Gastroesophageal sphincter (tissue), 4 donors: ENCODE results near the gene MNAT1. TPM values are rescaled to one million over a fixed set of nuclear protein-coding genes. Genes with fewer than 3 reads are reported as not detected.

ENCODE experiments used
- ATAC-seq: fragments of 150-250 bp; one replicate; pipeline ENCODE4 v1.9.1; 2016; ENCODE audit warnings: mild to moderate bottlenecking, moderate library complexity
- H3K27ac ChIP-seq, 4 donors: fragments of 200-600 bp; sonication (generic) in 3 of 4; 1 replicate in 3 of 4; 2 replicates in 1 of 4; pipeline ENCODE4 v1.5.1; 2016 to 2019
- H3K27me3 ChIP-seq: fragments of 200-600 bp; sonication (generic); one replicate; pipeline ENCODE4 v1.5.1; 2019
- H3K36me3 ChIP-seq, 2 donors: fragments of 200-600 bp; sonication (generic); one replicate each; pipeline ENCODE4 v1.5.1; 2019; ENCODE audit warnings: control low read depth in 1 of 2
- H3K4me1 ChIP-seq, 3 donors: fragments of 200-600 bp; sonication (generic); 1 replicate in 2 of 3; 2 replicates in 1 of 3; pipeline ENCODE4 v1.5.1; 2016 to 2019; ENCODE audit warnings: control low read depth in 2 of 3
- H3K4me3 ChIP-seq, 2 donors: fragments of 200-600 bp; sonication (generic); one replicate each; pipeline ENCODE4 v1.5.1; 2019; ENCODE audit warnings: mild to moderate bottlenecking in 1 of 2, moderate library complexity in 1 of 2
- H3K9me3 ChIP-seq, 3 donors: fragments of 200-600 bp; sonication (generic); one replicate each; pipeline ENCODE4 v1.5.1; 2017 to 2019; ENCODE audit warnings: control low read depth in 2 of 3
- CTCF ChIP-seq, 4 experiments: fragments of 200-600 bp in 2 of 4; fragments of 450-650 bp in 2 of 4; sonication (generic) in 1 of 4; IDR thresholded peaks; one replicate each; pipeline ENCODE4 v1.5.1; 2017 to 2019; ENCODE audit warnings: antibody characterized with exemption in 4 of 4, mild to moderate bottlenecking in 2 of 4, moderate library complexity in 2 of 4
- EP300 ChIP-seq: sonication (generic); formaldehyde crosslinking; IDR thresholded peaks from one replicate; pipeline ENCODE4 v1.6.1; 2017; ENCODE audit warnings: antibody characterized with exemption, mild to moderate bottlenecking
- POLR2A ChIP-seq, 2 donors: fragments of 450-650 bp; IDR thresholded peaks; one replicate each; pipeline ENCODE4 v1.6.1; 2017; ENCODE audit warnings: antibody characterized with exemption in 2 of 2, mild to moderate bottlenecking in 2 of 2, moderate library complexity in 1 of 2
- POLR2AphosphoS5 ChIP-seq: sonication (generic); formaldehyde crosslinking; IDR thresholded peaks from one replicate; pipeline ENCODE4 v1.6.1; 2017; ENCODE audit warnings: antibody characterized with exemption
- WGBS, 2 donors: methylation state at CpG; one replicate each; pipeline ENCODE4 v1.1.5; 2018; ENCODE audit warnings: low coverage in 1 of 2; 5-methylcytosine and 5-hydroxymethylcytosine counted together
- total RNA-seq, 4 donors: library from RNA; depleted of rRNA; stranded (reverse); fragments of >200 nt; gene quantifications; one replicate each; pipeline ENCODE4 v1.1.0, GENCODE V29; 2016

MNAT1 gene
- total RNA-seq, 4 donors from 2014 or later, result 30.4 to 46.0 (median 42.8) TPM

GRCh38 chr14:60720962-60721325 is 13.6 kb upstream of the MNAT1 start:
- no peak for ATAC-seq
- peak overlapping the region; percentile 53 to 75 for H3K4me3 ChIP-seq
- TF ChIP-seq EP300 (no peak), CTCF (IDR thresholded peaks at IDR 0.05) (no peak), POLR2AphosphoS5 (no peak), POLR2A (IDR thresholded peaks at IDR 0.05) (no peak)
- H3K36me3 ChIP-seq, result no peaks in the 10 kb centered on the region
- H3K27me3 ChIP-seq, result peaks cover 26% of the 10 kb centered on the region
- H3K9me3 ChIP-seq, result no peaks in the 10 kb centered on the region
- H3K27ac ChIP-seq, result peak overlapping the region in 1 of 4 donors; percentile 80
- WGBS, 2 donors, result 66 to 100% methylated on average over 1 to 4 of the region's 4 CpGs
- H3K4me1 ChIP-seq, result peaks cover 0 to 37% (median 5%) of the 10 kb centered on the region in 3 donors

- H3K27me3 ChIP-seq, result peaks cover 26% of the 10 kb centered on the region
- H3K27ac ChIP-seq, result peak overlapping the region in 2 of 4 donors; percentile 79 to 80
- H3K9me3 ChIP-seq, result no peaks in the 10 kb centered on the region
- peaks cover 0 to 37% (median 5%) of the 10 kb centered on the region in 3 donors for H3K4me1 ChIP-seq
- no peak for TF ChIP-seq POLR2A (IDR thresholded peaks at IDR 0.05)
- TF ChIP-seq CTCF (IDR thresholded peaks at IDR 0.05), result peak in 3 of 4 experiments; percentile 17 to 59 (median 32)
- H3K4me3 ChIP-seq, result peak overlapping the region; percentile 53 to 75
- no peaks in the 10 kb centered on the region for H3K36me3 ChIP-seq
- WGBS, 2 donors, result 10% methylated on average over 11 of the region's 70 CpGs; no CpG with 5 or more reads in 1 of the 2 donors
- peak; percentile 17 for ATAC-seq
These were observed 13.0 kb upstream of the MNAT1 start for GRCh38 chr14:60721326-60722106.

GRCh38 chr14:60722107-60722356 is 12.5 kb upstream of the MNAT1 start:
- peak overlapping the region; percentile 53 to 75 for H3K4me3 ChIP-seq
- peaks cover 26% of the 10 kb centered on the region for H3K27me3 ChIP-seq
- no peak for ATAC-seq
- TF ChIP-seq POLR2A (IDR thresholded peaks at IDR 0.05) (no peak), EP300 (no peak), POLR2AphosphoS5 (no peak), CTCF (IDR thresholded peaks at IDR 0.05) (no peak)
- 0% methylated on average over 1 of the region's 11 CpGs; no CpG with 5 or more reads in 1 of the 2 donors for WGBS, 2 donors
- H3K36me3 ChIP-seq, result no peaks in the 10 kb centered on the region
- peaks cover 0 to 37% (median 5%) of the 10 kb centered on the region in 3 donors for H3K4me1 ChIP-seq
- no peaks in the 10 kb centered on the region for H3K9me3 ChIP-seq
- H3K27ac ChIP-seq, result peak overlapping the region in 2 of 4 donors; percentile 79 to 80

GRCh38 chr14:60722357-60723115 is 12.0 kb upstream of the MNAT1 start:
- Histone ChIP-seq H3K36me3 (no peaks in the 10 kb centered on the region), H3K27ac (peak overlapping the region in 2 of 4 donors; percentile 79 to 80), H3K27me3 (peaks cover 26% of the 10 kb centered on the region), H3K9me3 (no peaks in the 10 kb centered on the region), H3K4me1 (peaks cover 0 to 37% (median 5%) of the 10 kb centered on the region in 3 donors), H3K4me3 (peak overlapping the region; percentile 53 to 75)
- no peak for TF ChIP-seq EP300
- 2% methylated on average over 11 of the region's 60 CpGs; no CpG with 5 or more reads in 1 of the 2 donors for WGBS, 2 donors
- ATAC-seq, result no peak

GRCh38 chr14:60723116-60723906 is 11.2 kb upstream of the MNAT1 start:
- H3K27me3 ChIP-seq, result peaks cover 26% of the 10 kb centered on the region
- peak overlapping the region in 3 of 4 donors; percentile 65 to 80 (median 79) for H3K27ac ChIP-seq
- TF ChIP-seq POLR2AphosphoS5, result no peak
- peak in 1 of 4 experiments; percentile 10 for TF ChIP-seq CTCF (IDR thresholded peaks at IDR 0.05)
- 1% methylated on average over 18 of the region's 78 CpGs; no CpG with 5 or more reads in 1 of the 2 donors for WGBS, 2 donors
- peaks cover 0 to 37% (median 5%) of the 10 kb centered on the region in 3 donors for H3K4me1 ChIP-seq
- ATAC-seq, result peak; percentile 32
- H3K36me3 ChIP-seq, result no peaks in the 10 kb centered on the region
- no peaks in the 10 kb centered on the region for H3K9me3 ChIP-seq
- peak overlapping the region; percentile 53 to 75 for H3K4me3 ChIP-seq
